Measurements from ENCODE around the gene LRFN4. TPM values are rescaled to one million over a fixed set of nuclear protein-coding genes. Genes with fewer than 3 reads are reported as not detected.

Gene LRFN4
- total RNA-seq, 4 donors from 2014 or later = 5.5 to 14.1 (median 10.3) TPM

DNA sequence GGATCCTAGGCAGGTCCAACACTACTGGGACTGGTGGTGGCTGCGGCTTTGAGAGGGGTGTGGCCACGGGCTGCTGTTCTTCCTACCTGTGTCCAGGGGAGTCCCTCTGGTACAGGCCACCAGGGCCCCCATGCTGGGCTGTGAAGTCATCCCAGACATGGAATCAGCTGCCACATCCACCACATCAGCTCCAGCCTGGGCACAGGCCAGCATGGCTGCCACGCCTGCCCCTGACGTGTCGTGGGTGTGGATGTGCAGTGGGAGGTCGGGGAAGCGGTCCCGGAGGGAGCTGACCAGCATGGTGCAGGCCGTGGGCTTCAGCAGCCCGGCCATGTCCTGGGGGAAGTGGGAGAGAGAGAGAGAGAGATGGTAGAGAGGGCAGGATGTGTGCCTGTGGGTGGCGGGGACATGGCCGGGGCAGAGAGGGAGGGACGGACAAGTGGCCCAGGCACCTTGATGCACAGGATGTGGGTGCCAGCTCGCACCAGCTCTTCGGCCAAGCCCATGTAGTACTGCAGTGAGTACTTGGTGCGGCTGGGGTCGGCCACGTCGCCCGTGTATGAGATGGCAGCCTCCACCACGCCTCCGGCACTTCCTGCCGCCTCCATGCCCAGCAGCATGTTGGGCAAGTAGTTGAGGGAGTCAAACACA is 6.2 kb upstream of the LRFN4 start:
- intact Hi-C loops (cut with DNase I; ENCODE audit: low total_unique reads) = no loop called here
- WGBS, 2 donors = 89 to 91% methylated on average over 23 of the region's 23 CpGs
- peak in 1 of 2 donors; percentile 79 for DNase-seq (ENCODE audit: low spot score in 2 of 2)
- H3K4me3 ChIP-seq (ENCODE audit: low read depth, poor library complexity, severe bottlenecking) = no peak overlapping the region
- no peak for TF ChIP-seq POLR2A (IDR thresholded peaks at IDR 0.05)
- TF ChIP-seq, protein P1, sequence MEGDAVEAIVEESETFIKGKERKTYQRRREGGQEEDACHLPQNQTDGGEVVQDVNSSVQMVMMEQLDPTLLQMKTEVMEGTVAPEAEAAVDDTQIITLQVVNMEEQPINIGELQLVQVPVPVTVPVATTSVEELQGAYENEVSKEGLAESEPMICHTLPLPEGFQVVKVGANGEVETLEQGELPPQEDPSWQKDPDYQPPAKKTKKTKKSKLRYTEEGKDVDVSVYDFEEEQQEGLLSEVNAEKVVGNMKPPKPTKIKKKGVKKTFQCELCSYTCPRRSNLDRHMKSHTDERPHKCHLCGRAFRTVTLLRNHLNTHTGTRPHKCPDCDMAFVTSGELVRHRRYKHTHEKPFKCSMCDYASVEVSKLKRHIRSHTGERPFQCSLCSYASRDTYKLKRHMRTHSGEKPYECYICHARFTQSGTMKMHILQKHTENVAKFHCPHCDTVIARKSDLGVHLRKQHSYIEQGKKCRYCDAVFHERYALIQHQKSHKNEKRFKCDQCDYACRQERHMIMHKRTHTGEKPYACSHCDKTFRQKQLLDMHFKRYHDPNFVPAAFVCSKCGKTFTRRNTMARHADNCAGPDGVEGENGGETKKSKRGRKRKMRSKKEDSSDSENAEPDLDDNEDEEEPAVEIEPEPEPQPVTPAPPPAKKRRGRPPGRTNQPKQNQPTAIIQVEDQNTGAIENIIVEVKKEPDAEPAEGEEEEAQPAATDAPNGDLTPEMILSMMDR (IDR thresholded peaks at IDR 0.05) = no peak

DNA sequence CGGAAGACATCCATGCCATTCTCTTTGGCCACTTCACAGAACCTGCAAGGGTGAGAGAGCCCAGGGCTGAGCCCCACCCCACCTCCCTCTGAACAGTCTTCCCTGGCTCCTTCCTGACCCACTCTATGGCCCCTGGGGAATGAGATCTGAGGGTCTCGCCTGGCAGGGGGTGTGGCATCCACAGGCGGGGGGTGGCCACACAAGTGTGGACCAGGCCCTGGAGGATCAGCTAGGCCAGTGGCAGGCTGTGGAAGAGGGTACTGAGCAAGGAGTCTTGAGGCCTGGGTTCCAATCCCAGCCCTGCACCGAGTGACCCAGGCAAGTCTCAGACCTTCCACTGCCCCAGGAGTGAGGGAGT is 5.6 kb upstream of the LRFN4 start:
- intact Hi-C loops (cut with DNase I; ENCODE audit: low total_unique reads) = no loop called here
- no peak for DNase-seq (ENCODE audit: low spot score in 2 of 2)
- WGBS, 2 donors = 80 to 90% methylated on average over 2 to 3 of the region's 4 CpGs
- no peak for TF ChIP-seq POLR2A (IDR thresholded peaks at IDR 0.05)
- TF ChIP-seq, protein P1 (IDR thresholded peaks at IDR 0.05) = no peak
- no peak overlapping the region for H3K4me3 ChIP-seq (ENCODE audit: low read depth, poor library complexity, severe bottlenecking)

DNA sequence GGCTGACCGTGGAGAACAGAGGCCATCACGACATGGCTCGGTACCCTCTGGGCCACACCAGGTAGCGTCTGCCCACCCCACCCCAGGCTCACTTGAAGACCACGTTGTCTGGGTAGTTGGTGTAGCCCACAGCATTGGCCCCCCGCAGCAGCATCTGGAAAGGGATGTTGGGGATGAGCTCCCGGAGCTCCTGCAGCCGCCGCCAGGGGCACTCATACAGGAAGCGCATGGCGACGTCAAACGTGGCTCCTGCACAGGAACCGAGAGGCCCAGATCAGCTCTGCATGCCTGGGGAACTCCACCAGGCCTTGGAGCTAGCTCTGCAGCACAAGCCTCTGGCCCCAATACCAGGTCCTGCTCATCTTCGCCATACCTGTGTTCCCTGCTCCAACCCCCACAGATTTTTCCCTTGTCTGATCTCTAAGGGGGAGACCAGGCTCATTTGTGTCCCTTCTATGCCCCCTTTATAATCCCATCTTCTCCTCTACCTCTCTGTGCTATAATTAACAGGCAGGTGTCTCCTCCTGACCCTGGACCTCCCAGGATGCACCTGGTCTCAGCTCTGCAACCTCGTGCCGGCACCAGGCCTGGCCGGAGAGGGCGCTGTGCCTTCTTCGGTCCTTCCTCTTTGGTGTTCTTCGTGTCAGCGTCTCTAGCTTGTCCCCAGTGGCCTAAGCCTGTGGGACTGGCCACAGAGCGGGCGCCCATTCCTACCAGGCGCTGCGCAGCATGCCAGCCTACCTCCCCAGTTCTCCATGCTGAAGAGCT is 5.0 kb upstream of the LRFN4 start:
- TF ChIP-seq, protein P1 (IDR thresholded peaks at IDR 0.05) = no peak
- TF ChIP-seq POLR2A (IDR thresholded peaks at IDR 0.05) = no peak
- no peak overlapping the region for H3K4me3 ChIP-seq (ENCODE audit: low read depth, poor library complexity, severe bottlenecking)
- no peak for DNase-seq (ENCODE audit: low spot score in 2 of 2)
- intact Hi-C loops (cut with DNase I; ENCODE audit: low total_unique reads) = no loop called here
- WGBS, 2 donors = 75 to 82% methylated on average over 25 to 26 of the region's 26 CpGs

DNA sequence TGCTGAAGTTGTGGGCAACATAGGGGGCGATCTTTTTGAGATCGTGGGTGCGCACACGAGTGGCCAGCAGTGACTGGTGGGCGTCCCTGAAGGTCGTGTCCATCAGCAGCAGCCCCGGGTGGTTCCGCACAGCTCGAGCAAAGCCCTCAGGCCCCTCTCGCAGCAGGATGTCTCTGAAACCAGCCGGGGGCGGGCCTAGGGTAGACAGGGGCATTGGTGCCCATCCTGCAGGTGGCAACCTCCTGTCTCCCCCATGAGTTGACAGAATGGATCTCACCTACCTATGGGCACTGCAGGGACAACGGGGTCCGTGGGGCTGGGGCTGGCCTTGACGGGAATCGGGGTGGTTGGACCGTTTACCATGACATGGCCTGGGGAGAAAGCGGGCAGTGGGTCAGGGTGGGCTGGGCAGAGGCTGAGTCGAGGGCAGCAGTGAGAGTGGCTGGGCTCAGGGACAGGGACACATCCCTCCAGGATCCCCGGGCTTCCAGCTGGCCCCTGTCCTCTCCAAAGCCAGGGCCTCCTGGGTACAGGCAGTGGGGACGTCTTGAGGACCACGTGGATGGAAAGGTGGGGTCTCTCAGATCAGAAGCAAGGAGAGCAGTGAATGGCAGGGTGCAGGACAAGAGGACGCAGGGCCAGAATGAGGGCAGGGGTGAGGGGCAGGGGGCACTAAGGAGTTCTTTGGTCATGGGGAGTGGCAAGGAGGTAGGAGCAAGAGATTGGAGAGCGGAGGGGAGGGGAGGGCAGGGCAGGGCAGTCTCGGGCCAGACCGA is 4.2 kb upstream of the LRFN4 start:
- 90% methylated on average over 24 to 26 of the region's 26 CpGs for WGBS, 2 donors

More for the DNA sequence above, 4.2 kb upstream of the LRFN4 start:
- H3K4me3 ChIP-seq (ENCODE audit: low read depth, poor library complexity, severe bottlenecking) = no peak overlapping the region
- TF ChIP-seq, protein P1 (IDR thresholded peaks at IDR 0.05) = no peak
- no peak for DNase-seq (ENCODE audit: low spot score in 2 of 2)
- intact Hi-C loops (cut with DNase I; ENCODE audit: low total_unique reads) = no loop called here

All from lower leg skin (tissue), 4 donors.